Activated CD4-positive, alpha-beta memory T cell treated with anti-CD3 and anti-CD28 coated beads for 36 hours (primary cell): ENCODE measurements around the gene SLA2. TPM values are rescaled to one million over a fixed set of nuclear protein-coding genes. Genes with fewer than 3 reads are reported as not detected.

ENCODE experiments used
- total RNA-seq, 2 experiments: library from RNA; stranded (reverse); gene quantifications; one replicate each; pipeline ENCODE4 v1.2.3, GENCODE V29; 2021

The SLA2 gene
- total RNA-seq, 2 experiments from 2014 or later, result 47.1 to 47.7 TPM

Other genes with a start within 250 kb of the SLA2 start
- gene MYL9, start 104.7 kb downstream of the SLA2 start, total RNA-seq, result under 1 TPM; 0.12 to 0.29 TPM
- gene TGIF2, start 72.6 kb downstream of the SLA2 start, total RNA-seq, result 10 to 100 TPM; 39.7 to 43.0 TPM
- gene RAB5IF, start 40.4 kb downstream of the SLA2 start, total RNA-seq, result 100 to 1,000 TPM; 113 to 114 TPM
- gene NDRG3, start 99.9 kb upstream of the SLA2 start, total RNA-seq, result 10 to 100 TPM; 29.9 to 33.1 TPM
- gene DSN1, start 127.6 kb upstream of the SLA2 start, total RNA-seq, result 10 to 100 TPM; 25.9 to 30.1 TPM
- gene TLDC2, start 229.9 kb upstream of the SLA2 start, total RNA-seq, result not detected